ENCODE measurements around the gene TEX10.
"Not testable (repeated sequence)": the region's sequence is repeated elsewhere in the genome, so short reads cannot be mapped to it uniquely, and the experiment has no call there.

TEX10 gene

DNA sequence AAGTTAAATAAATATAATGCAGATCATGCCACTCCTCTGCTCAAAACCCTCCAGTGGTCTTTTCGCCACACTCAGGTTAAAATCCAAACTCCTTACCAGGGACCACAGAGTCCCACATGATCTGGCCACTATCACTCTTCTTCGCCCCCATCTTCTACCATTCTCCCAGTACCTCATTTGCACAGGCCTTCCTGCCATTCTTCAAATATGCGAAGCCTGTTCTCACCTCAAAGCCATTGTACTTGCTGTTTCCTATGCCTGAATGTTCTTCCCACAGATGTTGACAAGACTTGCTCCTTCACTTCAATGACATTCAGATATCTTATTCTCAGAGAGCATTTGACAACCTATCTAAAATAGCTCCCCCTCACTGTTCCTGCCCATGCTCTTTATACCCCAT, 10.9 kb downstream of the TEX10 start:
- DNase-seq, result no peak

- no peak for DNase-seq
Observed at GRCh38 chr9:100340224-100340623, 12.5 kb downstream of the TEX10 start.

DNA sequence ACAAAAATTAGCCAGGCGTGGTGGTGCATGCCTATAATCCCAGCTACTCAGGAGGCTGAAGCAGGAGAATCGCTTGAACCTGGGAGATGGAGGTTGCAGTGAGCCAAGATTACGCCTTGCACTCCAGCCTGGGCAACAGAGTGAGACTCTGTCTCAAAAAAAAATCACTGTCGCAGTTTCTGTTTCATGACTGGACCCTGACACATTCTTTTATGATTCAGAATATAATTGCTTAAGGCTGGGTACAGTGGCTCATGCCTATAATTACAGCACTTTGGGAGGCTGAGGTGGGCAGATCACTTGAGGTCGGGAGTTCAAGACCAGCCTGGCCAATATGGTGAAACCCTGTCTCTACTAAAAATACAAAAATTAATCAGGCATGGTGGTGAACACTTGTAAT, 14.0 kb downstream of the TEX10 start:
- not testable (repeated sequence) for DNase-seq

- no peak for DNase-seq
Observed at GRCh38 chr9:100324594-100325200, 28.0 kb downstream of the TEX10 start.

DNA sequence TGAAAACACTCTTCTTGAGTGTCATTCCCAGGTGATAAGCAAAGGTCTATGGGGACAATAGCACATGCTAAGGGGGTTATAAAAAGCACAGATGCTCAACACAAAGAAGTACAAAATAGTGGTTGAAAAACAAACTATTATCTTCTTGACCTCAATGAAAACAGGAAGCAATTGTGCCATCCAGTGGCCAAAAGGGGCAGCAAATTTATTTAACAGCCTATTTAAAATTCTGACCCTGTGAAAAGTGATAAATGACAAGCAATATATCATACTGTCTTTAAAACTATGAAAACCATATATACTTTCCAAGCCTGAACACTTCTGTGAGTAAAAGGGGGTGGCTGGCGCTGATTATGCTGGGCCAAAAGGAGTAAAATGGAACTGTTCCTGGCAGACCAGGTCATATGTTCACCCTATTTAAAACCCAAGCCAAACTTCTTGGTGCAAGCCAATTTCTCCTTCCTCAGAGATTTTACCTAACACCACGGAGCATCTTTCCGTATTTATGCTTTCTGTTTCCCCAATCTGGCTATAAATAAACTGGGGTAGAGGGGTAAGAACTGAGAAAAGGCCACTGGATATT, 29.7 kb downstream of the TEX10 start:
- no peak for DNase-seq

GRCh38 chr9:100317706-100318105, 35.0 kb downstream of the TEX10 start:
- no peak for DNase-seq

GRCh38 chr9:100315561-100315960, 37.2 kb downstream of the TEX10 start:
- DNase-seq, result no peak

DNA sequence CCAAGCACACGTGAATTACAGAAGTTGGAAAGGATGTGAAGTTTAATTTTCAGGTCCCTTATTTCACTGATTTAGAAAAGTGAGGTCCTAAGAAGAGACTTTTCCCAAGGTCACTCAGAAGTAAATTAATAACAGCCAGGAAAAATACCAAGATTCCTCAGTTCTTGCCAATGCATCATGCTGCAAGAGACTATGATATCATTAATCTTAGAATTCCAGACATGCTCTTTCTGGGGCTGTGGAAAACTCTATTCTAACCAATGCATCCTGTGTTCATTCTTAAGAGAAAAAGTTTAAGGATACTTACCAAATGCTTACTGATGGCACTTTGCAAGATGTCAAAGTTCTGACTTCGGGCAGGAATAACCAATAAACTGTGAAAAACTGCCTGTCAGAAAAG, 42.8 kb downstream of the TEX10 start:
- no peak for DNase-seq

GRCh38 chr9:100308965-100309564, 43.7 kb downstream of the TEX10 start:
- DNase-seq, result no peak

DNA sequence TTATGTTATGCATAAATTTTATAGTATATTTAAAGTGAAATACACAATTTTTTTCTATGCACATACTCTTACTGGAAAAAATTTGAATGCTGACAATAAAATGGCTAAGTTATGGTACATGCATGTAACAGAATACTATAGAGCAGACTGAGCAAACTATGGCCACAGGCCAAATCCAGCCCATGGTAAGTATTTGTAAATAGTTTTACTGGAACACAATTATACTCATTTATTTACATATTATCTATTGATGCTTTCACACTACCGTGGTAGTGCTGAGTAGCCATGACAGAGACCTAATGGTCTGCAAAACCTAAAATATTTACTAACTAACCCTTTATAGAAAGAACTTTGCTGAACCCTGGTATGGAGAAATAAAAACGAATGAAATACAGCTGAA, 45.7 kb downstream of the TEX10 start:
- no peak for DNase-seq

DNA sequence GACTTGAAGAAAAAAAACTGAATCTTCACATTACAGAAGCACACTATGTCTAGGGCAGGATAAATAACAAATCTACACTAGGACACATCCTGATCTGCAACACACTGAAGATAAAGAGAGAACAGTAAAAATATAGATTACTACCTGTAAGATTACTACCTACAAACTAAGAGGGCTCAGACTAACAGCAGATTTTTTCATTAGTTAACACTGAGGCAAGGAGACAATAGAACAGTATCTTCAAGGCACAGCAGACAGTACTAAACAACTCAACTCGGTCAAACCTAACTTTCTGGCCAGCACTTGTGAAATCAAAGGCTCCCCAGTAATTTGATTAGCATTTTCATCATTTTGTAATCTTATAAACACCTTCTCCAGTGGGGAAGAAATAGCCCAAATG, 46.5 kb downstream of the TEX10 start:
- DNase-seq, result no peak

GRCh38 chr9:100303747-100304146, 49.0 kb downstream of the TEX10 start:
- no peak for DNase-seq

DNA sequence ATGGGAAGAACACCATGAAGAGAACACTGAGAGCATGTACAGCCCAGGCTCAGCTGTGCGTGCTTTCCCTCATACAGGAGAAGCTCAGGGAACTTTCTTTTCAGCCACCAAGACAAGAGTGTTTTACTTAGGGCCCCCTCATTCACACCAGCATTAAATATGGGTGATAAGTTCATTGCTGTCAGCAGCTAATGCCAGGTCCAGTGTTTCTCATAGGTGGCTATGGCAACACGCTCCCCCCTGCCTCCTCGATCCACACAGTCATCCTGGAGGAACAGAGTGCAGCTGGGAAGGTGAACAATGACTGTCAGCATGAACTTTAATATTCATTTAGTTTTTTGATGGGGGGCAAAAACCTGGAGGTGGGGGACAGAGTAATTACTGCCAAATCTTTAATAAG, 54.4 kb downstream of the TEX10 start:
- DNase-seq, result no peak

DNA sequence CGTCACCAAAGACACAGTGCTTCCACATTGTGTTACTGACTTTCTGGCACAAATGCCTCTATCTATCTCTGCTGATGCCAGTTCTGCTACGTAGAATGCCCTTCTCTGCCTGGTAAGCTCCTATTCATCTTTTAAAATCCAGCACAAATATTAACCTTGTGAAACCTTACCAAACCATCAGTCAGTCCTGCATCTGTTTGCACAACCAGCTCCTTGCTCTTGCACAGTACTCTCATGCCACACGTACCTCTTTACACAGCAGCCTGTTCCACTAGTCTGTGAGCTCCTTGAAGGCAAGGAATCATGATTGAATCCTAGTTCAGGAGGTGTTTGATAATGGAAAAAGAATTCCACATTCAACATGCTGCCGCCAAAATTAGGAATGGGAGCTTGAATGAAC, 56.3 kb downstream of the TEX10 start:
- DNase-seq, result no peak

GRCh38 chr9:100295240-100295639, 57.5 kb downstream of the TEX10 start:
- no peak for DNase-seq

DNA sequence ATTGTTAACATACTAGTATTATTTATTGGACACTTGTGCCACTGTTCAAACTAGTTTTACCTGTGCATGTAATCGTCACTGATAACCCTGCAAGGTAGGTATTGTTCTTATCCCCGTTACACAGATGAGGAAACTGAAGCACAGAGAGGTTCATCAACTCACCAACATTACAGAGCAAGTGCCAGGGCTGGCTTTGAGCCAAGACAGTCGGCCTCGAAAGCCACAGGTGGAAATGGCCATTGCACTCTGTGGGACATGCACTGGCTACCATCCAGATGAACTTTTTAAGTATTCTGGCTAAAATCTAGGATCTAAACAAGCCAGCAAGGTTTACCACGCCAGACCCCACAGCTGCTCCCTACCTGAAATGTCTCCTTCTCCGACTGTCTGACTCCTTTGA, 57.9 kb downstream of the TEX10 start:
- DNase-seq, result no peak

GRCh38 chr9:100294341-100294740, 58.4 kb downstream of the TEX10 start:
- DNase-seq, result no peak

GRCh38 chr9:100292414-100292813, 60.3 kb downstream of the TEX10 start:
- no peak for DNase-seq

- DNase-seq, result no peak
Observed at GRCh38 chr9:100290714-100291113, 62.0 kb downstream of the TEX10 start.

GRCh38 chr9:100287186-100287585, 65.6 kb downstream of the TEX10 start:
- no peak for DNase-seq

GRCh38 chr9:100286257-100286656, 66.5 kb downstream of the TEX10 start:
- no peak for DNase-seq

- no peak for DNase-seq
Observed at GRCh38 chr9:100285601-100286000, 67.1 kb downstream of the TEX10 start.

GRCh38 chr9:100285080-100285479, 67.7 kb downstream of the TEX10 start:
- DNase-seq, result no peak

DNA sequence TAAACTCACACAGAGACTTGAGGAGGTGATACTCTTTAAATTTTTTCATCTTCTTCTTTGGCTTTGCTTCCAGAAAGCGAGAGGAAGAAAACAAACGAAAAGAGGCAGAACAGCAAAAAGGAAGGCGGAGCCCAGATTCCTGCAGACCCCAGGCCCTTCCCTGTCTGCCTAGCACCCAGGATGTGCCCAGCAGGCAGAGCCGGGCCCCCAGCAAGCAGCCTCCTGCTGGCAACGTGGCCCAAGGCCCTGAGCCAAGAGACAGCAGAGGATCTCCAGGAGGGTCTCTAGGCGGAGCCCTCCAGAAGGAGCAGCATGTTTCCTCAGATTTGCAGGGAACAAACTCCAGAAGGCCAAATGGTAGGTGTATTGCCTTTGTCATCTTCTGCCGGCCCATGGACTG, 68.5 kb downstream of the TEX10 start:
- no peak for DNase-seq

DNA sequence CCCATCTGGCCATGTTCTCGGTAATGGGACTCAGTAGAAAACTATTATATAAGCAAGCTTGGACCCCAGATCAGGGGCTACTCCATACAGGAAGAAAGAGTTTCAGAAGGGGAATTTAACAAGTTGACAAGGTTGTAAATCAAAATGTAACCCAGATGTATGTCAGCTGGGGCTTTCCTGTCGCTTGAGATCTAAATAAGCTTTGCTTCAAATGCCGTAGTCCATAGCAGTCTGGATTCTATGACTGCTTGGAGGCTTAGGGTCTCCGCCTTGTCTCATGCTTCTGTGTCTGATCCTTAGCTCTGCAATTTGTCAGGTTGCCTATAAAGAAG, 70.4 kb downstream of the TEX10 start:
- no peak for DNase-seq
